Left forelimb (tissue), 1 donor: Measurements from ENCODE around the gene B4GALT2.

Experiments
- DNase-seq: peaks from one replicate; pipeline ENCODE4 v3.0.0-alpha.2; 2018; ENCODE audit warnings: low spot score

B4GALT2 gene

GRCh38 chr1:43984855-43985254 lies 5.8 kb downstream of the B4GALT2 start:
- no peak for DNase-seq

GRCh38 chr1:43985984-43986595 lies 7.1 kb downstream of the B4GALT2 start:
- no peak for DNase-seq

GRCh38 chr1:43986712-43987111 lies 7.7 kb downstream of the B4GALT2 start:
- no peak for DNase-seq

GRCh38 chr1:43987159-43987902 lies 8.3 kb downstream of the B4GALT2 start:
- DNase-seq: no peak

- no peak for DNase-seq
These were observed 11.5 kb downstream of the B4GALT2 start for GRCh38 chr1:43990271-43991199.

GRCh38 chr1:43991200-43991475 lies 12.1 kb downstream of the B4GALT2 start:
- DNase-seq: no peak

GRCh38 chr1:43991476-43992231 lies 12.6 kb downstream of the B4GALT2 start, which contains the start of gene CCDC24:
CCDC24 (plus strand) TSS chr1:43991599; CDS start chr1:43991879, 280 bp downstream.
- peak; percentile 86 for DNase-seq

GRCh38 chr1:43992232-43992995 lies 13.4 kb downstream of the B4GALT2 start:
- no peak for DNase-seq

- DNase-seq: no peak
These were observed 14.3 kb downstream of the B4GALT2 start for GRCh38 chr1:43993206-43993914.

GRCh38 chr1:43994071-43994470 lies 15.1 kb downstream of the B4GALT2 start:
- no peak for DNase-seq

- DNase-seq: no peak
These were observed 16.1 kb downstream of the B4GALT2 start for GRCh38 chr1:43994794-43995790.

GRCh38 chr1:43995984-43996732 lies 17.1 kb downstream of the B4GALT2 start:
- no peak for DNase-seq

- no peak for DNase-seq
These were observed 17.7 kb downstream of the B4GALT2 start for GRCh38 chr1:43996733-43997115.

GRCh38 chr1:43997295-43997999 lies 18.4 kb downstream of the B4GALT2 start:
- DNase-seq: no peak

GRCh38 chr1:43998000-43998378 lies 19.0 kb downstream of the B4GALT2 start:
- no peak for DNase-seq

- no peak for DNase-seq
These were observed 20.4 kb downstream of the B4GALT2 start for GRCh38 chr1:43999455-43999854.

GRCh38 chr1:44000122-44000665 lies 21.2 kb downstream of the B4GALT2 start:
- no peak for DNase-seq

GRCh38 chr1:44002165-44002564 lies 23.2 kb downstream of the B4GALT2 start:
- no peak for DNase-seq
